ENCODE results near the gene FBXO7. TPM values are rescaled to one million over a fixed set of nuclear protein-coding genes. Genes with fewer than 3 reads are reported as not detected.

Gene FBXO7
- total RNA-seq, 1 donor, result 67.4 TPM

- no peak overlapping the region for H3K4me3 ChIP-seq (ENCODE audit: low read depth, low read length)
- no peak for TF ChIP-seq CTCF (IDR thresholded peaks at IDR 0.05; ENCODE audit: insufficient read depth, low read length)
- no peak for DNase-seq (ENCODE audit: low read depth)
These were observed 73.4 kb downstream of the FBXO7 start for GRCh38 chr22:32548039-32548438.

Other genes with a start within 250 kb of the FBXO7 start
- gene SLC5A4, start 219.5 kb upstream of the FBXO7 start, total RNA-seq (ENCODE audit: low replicate concordance), result not detected in 2 replicates
- not detected in 2 replicates for gene RFPL3, start 116.9 kb upstream of the FBXO7 start, total RNA-seq (ENCODE audit: low replicate concordance)
- 74.8 and 194 TPM in 2 replicates for gene RTCB, start 62.6 kb upstream of the FBXO7 start, total RNA-seq (ENCODE audit: low replicate concordance)
- gene BPIFC, start 10.4 kb upstream of the FBXO7 start, total RNA-seq (ENCODE audit: low replicate concordance), result not detected in 2 replicates

Measured in fibroblast of the aortic adventitia (primary cell).